ENCODE results near the gene POLD4.

GRCh38 chr11:67320011-67320410, 33.3 kb downstream of the POLD4 start:
- no peak for TF ChIP-seq EP300 (IDR thresholded peaks at IDR 0.05)
- no peak for TF ChIP-seq CTCF (IDR thresholded peaks at IDR 0.05)
- TF ChIP-seq POLR2A (IDR thresholded peaks at IDR 0.05): no peak
